Ishikawa (cell line): ENCODE results near the gene ZNF583.

Experiments used
- CEBPB ChIP-seq: IDR thresholded peaks from 2 replicates; pipeline ENCODE4 v1.6.1; 2012
- CREB1 ChIP-seq: IDR thresholded peaks from 2 replicates; pipeline ENCODE4 v1.6.1; 2012; ENCODE audit warnings: low read depth
- EGR1 ChIP-seq: IDR thresholded peaks from 2 replicates; pipeline ENCODE4 v1.6.1; 2012
- EP300 ChIP-seq: IDR thresholded peaks from 2 replicates; pipeline ENCODE4 v1.6.1; 2012; ENCODE audit warnings: borderline replicate concordance
- FOXM1 ChIP-seq: IDR thresholded peaks from 2 replicates; pipeline ENCODE4 v1.6.1; 2012; ENCODE audit warnings: low read depth, borderline replicate concordance
- NFIC ChIP-seq: IDR thresholded peaks from 2 replicates; pipeline ENCODE4 v1.6.1; 2012
- RAD21 ChIP-seq: IDR thresholded peaks from 2 replicates; pipeline ENCODE4 v1.6.1; 2012; ENCODE audit warnings: low read depth
- REST ChIP-seq: IDR thresholded peaks from 2 replicates; pipeline ENCODE4 v1.6.1; 2012; ENCODE audit warnings: low read depth, mild to moderate bottlenecking
- TAF1 ChIP-seq: IDR thresholded peaks from 2 replicates; pipeline ENCODE4 v1.6.1; 2012; ENCODE audit warnings: low read depth, mild to moderate bottlenecking
- TCF12 ChIP-seq: IDR thresholded peaks from 2 replicates; pipeline ENCODE4 v1.6.1; 2012; ENCODE audit warnings: low read depth
- TEAD4 ChIP-seq: IDR thresholded peaks from 2 replicates; pipeline ENCODE4 v1.6.1; 2012
- USF1 ChIP-seq: IDR thresholded peaks from 2 replicates; pipeline ENCODE4 v1.6.1; 2012
- YY1 ChIP-seq: IDR thresholded peaks from 2 replicates; pipeline ENCODE4 v1.6.1; 2012; ENCODE audit warnings: low read depth
- ZBTB7A ChIP-seq: IDR thresholded peaks from 2 replicates; pipeline ENCODE4 v1.6.1; 2012; ENCODE audit warnings: low read depth
- TF ChIP-seq, protein P1 (sequence below): IDR thresholded peaks from 2 replicates; pipeline ENCODE4 v1.6.1; 2012

Gene ZNF583

GRCh38 chr19:56476093-56476492 is 72.0 kb downstream of the ZNF583 start:
- TF ChIP-seq USF1 (no peak), TEAD4 (no peak), TAF1 (no peak), RAD21 (no peak), NFIC (no peak), YY1 (no peak), CREB1 (no peak), ZBTB7A (no peak), CEBPB (no peak), EGR1 (no peak), EP300 (no peak), FOXM1 (no peak), TCF12 (no peak), REST (no peak)
- TF ChIP-seq, protein P1, sequence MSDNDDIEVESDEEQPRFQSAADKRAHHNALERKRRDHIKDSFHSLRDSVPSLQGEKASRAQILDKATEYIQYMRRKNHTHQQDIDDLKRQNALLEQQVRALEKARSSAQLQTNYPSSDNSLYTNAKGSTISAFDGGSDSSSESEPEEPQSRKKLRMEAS: no peak
